Gastroesophageal sphincter (tissue), 4 donors: ENCODE results near the gene TNFAIP8L3. TPM values are rescaled to one million over a fixed set of nuclear protein-coding genes. Genes with fewer than 3 reads are reported as not detected.

Experiments
- ATAC-seq: fragments of 150-250 bp; one replicate; pipeline ENCODE4 v1.9.1; 2016; ENCODE audit warnings: mild to moderate bottlenecking, moderate library complexity
- H3K27ac ChIP-seq, 4 donors: fragments of 200-600 bp; sonication (generic) in 3 of 4; 1 replicate in 3 of 4; 2 replicates in 1 of 4; pipeline ENCODE4 v1.5.1; 2016 to 2019
- H3K27me3 ChIP-seq: fragments of 200-600 bp; sonication (generic); one replicate; pipeline ENCODE4 v1.5.1; 2019
- H3K36me3 ChIP-seq, 2 donors: fragments of 200-600 bp; sonication (generic); one replicate each; pipeline ENCODE4 v1.5.1; 2019; ENCODE audit warnings: control low read depth in 1 of 2
- H3K4me1 ChIP-seq, 3 donors: fragments of 200-600 bp; sonication (generic); 1 replicate in 2 of 3; 2 replicates in 1 of 3; pipeline ENCODE4 v1.5.1; 2016 to 2019; ENCODE audit warnings: control low read depth in 2 of 3
- H3K4me3 ChIP-seq, 2 donors: fragments of 200-600 bp; sonication (generic); one replicate each; pipeline ENCODE4 v1.5.1; 2019; ENCODE audit warnings: mild to moderate bottlenecking in 1 of 2, moderate library complexity in 1 of 2
- H3K9me3 ChIP-seq, 3 donors: fragments of 200-600 bp; sonication (generic); one replicate each; pipeline ENCODE4 v1.5.1; 2017 to 2019; ENCODE audit warnings: control low read depth in 2 of 3
- CTCF ChIP-seq, 4 experiments: fragments of 200-600 bp in 2 of 4; fragments of 450-650 bp in 2 of 4; sonication (generic) in 1 of 4; IDR thresholded peaks; one replicate each; pipeline ENCODE4 v1.5.1; 2017 to 2019; ENCODE audit warnings: antibody characterized with exemption in 4 of 4, mild to moderate bottlenecking in 2 of 4, moderate library complexity in 2 of 4
- EP300 ChIP-seq: sonication (generic); formaldehyde crosslinking; IDR thresholded peaks from one replicate; pipeline ENCODE4 v1.6.1; 2017; ENCODE audit warnings: antibody characterized with exemption, mild to moderate bottlenecking
- POLR2A ChIP-seq, 2 donors: fragments of 450-650 bp; IDR thresholded peaks; one replicate each; pipeline ENCODE4 v1.6.1; 2017; ENCODE audit warnings: antibody characterized with exemption in 2 of 2, mild to moderate bottlenecking in 2 of 2, moderate library complexity in 1 of 2
- POLR2AphosphoS5 ChIP-seq: sonication (generic); formaldehyde crosslinking; IDR thresholded peaks from one replicate; pipeline ENCODE4 v1.6.1; 2017; ENCODE audit warnings: antibody characterized with exemption
- WGBS, 2 donors: methylation state at CpG; one replicate each; pipeline ENCODE4 v1.1.5; 2018; ENCODE audit warnings: low coverage in 1 of 2; 5-methylcytosine and 5-hydroxymethylcytosine counted together
- total RNA-seq, 4 donors: library from RNA; depleted of rRNA; stranded (reverse); fragments of >200 nt; gene quantifications; one replicate each; pipeline ENCODE4 v1.1.0, GENCODE V29; 2016

TNFAIP8L3 gene
- total RNA-seq, 4 donors from 2014 or later, result 17.1 to 31.7 (median 23.9) TPM

DNA sequence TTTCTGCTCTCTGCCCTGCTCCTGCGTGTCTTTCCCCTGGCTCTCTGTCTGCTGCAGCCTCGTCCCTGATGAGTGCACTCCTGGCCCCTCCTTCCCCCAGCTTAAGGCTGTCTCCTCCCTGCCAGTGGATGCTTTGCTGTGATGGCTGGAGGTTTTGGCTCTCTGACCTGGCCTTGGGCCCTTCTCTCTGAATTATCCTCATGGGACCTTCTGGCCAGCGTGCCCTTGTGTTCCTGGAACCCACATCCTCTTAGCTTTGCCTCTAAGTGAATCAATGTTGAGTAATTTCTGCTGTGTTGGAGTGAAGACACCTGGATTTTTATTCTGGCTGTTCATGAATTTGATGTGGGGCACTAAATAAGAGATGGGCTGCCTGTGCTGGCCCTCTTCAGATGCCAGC is 9.8 kb upstream of the TNFAIP8L3 start:
- H3K4me1 ChIP-seq, result peaks cover 10 to 44% (median 25%) of the 10 kb centered on the region in 3 donors
- peak; percentile 90 for ATAC-seq
- H3K27me3 ChIP-seq, result no peaks in the 10 kb centered on the region
- WGBS, 2 donors, result 21 to 40% methylated on average over 1 to 2 of the region's 3 CpGs
- peak overlapping the region; percentile 64 to 81 (median 70) for H3K27ac ChIP-seq
- no peaks in the 10 kb centered on the region for H3K36me3 ChIP-seq
- peak overlapping the region in 1 of 2 donors; percentile 18 for H3K4me3 ChIP-seq
- no peaks in the 10 kb centered on the region for H3K9me3 ChIP-seq
- peak; percentile 90 for TF ChIP-seq POLR2AphosphoS5
- peak in 1 of 2 donors; percentile 23 for TF ChIP-seq POLR2A (IDR thresholded peaks at IDR 0.05)
- no peak for TF ChIP-seq CTCF (IDR thresholded peaks at IDR 0.05)
- no peak for TF ChIP-seq EP300

DNA sequence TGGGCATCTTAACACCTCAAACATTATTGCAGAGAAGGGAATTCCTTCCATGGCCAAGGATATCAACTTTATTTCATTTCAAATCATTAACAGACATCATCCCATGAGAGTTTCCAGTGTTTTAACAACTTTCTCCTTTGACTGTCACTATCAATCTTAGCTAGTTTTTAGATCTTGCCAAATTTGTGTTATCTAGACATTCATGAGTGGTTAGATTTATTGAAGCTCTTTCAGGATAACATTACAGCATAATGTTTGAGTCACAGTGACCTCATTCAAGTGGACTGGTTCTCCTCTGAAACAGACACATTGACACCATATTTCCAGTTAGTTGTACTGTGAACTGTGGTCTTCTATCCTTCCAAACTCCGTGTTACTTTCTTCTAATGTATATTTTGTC is 8.6 kb upstream of the TNFAIP8L3 start:
- H3K27ac ChIP-seq, result peak overlapping the region in 3 of 4 donors; percentile 64 to 76 (median 64)
- no peaks in the 10 kb centered on the region for H3K27me3 ChIP-seq
- peaks cover 6 to 34% (median 14%) of the 10 kb centered on the region in 3 donors for H3K4me1 ChIP-seq
- H3K36me3 ChIP-seq, result no peaks in the 10 kb centered on the region
- peak; percentile 24 for ATAC-seq
- no peak for TF ChIP-seq CTCF (IDR thresholded peaks at IDR 0.05)
- TF ChIP-seq POLR2AphosphoS5, result peak; percentile 69
- TF ChIP-seq EP300, result no peak
- TF ChIP-seq POLR2A (IDR thresholded peaks at IDR 0.05), result no peak
- H3K4me3 ChIP-seq, result no peak overlapping the region
- no peaks in the 10 kb centered on the region for H3K9me3 ChIP-seq
- WGBS, 2 donors, result 58 to 60% methylated on average over 1 of the region's 1 CpG

DNA sequence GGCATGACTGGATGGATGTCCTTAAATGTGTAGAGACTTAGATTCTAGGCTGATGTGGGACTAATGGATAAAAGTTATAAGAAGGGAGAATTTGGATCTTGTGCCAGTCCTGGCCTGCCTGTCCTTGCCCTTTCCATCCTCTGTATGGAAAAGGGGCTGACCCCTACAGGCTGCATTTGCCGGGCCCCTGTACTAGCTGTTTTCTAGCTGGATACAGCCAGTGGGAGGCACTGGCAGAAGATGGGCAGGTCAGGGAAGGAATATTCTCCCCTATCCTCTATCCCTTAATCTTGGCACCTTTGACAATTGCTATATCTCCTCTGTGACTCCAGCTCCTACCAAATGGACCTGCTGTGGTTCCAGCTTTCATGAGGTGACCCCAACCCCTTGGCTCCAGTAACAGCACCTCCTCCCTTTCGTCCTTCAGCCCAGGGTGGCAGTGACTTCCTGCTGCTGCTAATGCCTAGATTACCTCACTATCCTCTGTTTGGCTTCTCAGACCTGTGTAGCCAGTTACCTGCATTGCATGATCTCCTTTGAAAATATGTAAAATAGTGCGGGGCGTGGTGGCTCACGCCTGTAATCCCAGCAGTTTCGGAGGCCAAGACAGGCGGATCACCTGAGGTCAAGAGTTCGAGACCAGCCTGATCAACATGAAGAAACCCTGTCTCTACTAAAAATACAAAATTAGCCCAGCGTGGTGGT is 6.2 kb upstream of the TNFAIP8L3 start:
- H3K4me1 ChIP-seq, result peaks cover 6 to 43% (median 14%) of the 10 kb centered on the region in 3 donors
- ATAC-seq, result no peak
- no peak overlapping the region for H3K4me3 ChIP-seq
- no peak for TF ChIP-seq POLR2A (IDR thresholded peaks at IDR 0.05)
- TF ChIP-seq CTCF (IDR thresholded peaks at IDR 0.05), result no peak
- no peak for TF ChIP-seq POLR2AphosphoS5
- TF ChIP-seq EP300, result no peak
- H3K27ac ChIP-seq, result no peak overlapping the region
- no peaks in the 10 kb centered on the region for H3K27me3 ChIP-seq
- no peaks in the 10 kb centered on the region for H3K36me3 ChIP-seq
- WGBS, 2 donors, result 80 to 86% methylated on average over 1 to 6 of the region's 9 CpGs
- no peaks in the 10 kb centered on the region for H3K9me3 ChIP-seq

- Histone ChIP-seq H3K27me3 (no peaks in the 10 kb centered on the region), H3K27ac (no peak overlapping the region), H3K4me1 (peaks cover 5 to 39% (median 5%) of the 10 kb centered on the region in 3 donors), H3K9me3 (no peaks in the 10 kb centered on the region), H3K4me3 (no peak overlapping the region), H3K36me3 (no peaks in the 10 kb centered on the region)
- TF ChIP-seq CTCF (IDR thresholded peaks at IDR 0.05) (no peak), POLR2A (IDR thresholded peaks at IDR 0.05) (no peak)
- no peak for ATAC-seq
Measured at GRCh38 chr15:51099185-51099584, 4.5 kb upstream of the TNFAIP8L3 start.

- no peak for TF ChIP-seq POLR2A (IDR thresholded peaks at IDR 0.05)
- TF ChIP-seq CTCF (IDR thresholded peaks at IDR 0.05), result no peak
- TF ChIP-seq EP300, result no peak
- TF ChIP-seq POLR2AphosphoS5, result no peak
- H3K9me3 ChIP-seq, result no peaks in the 10 kb centered on the region
- peaks cover 0 to 39% (median 3%) of the 10 kb centered on the region in 3 donors for H3K4me1 ChIP-seq
- H3K27me3 ChIP-seq, result no peaks in the 10 kb centered on the region
- H3K36me3 ChIP-seq, result no peaks in the 10 kb centered on the region
- 40% methylated on average over 1 of the region's 1 CpG; no CpG with 5 or more reads in 1 of the 2 donors for WGBS, 2 donors
- no peak for ATAC-seq
- H3K27ac ChIP-seq, result peak overlapping the region in 1 of 4 donors; percentile 47
- no peak overlapping the region for H3K4me3 ChIP-seq
Measured at GRCh38 chr15:51098331-51098619, 3.6 kb upstream of the TNFAIP8L3 start.
